Loucy (cell line): Measurements from ENCODE around the gene MRPS27.

Source experiments
- H2AFZ ChIP-seq: fragments of 200-600 bp; sonication (generic); 2 replicates; pipeline ENCODE4 v1.6.0; 2016; ENCODE audit warnings: antibody characterized with exemption, mild to moderate bottlenecking, low read length, moderate library complexity
- H3F3A ChIP-seq: fragments of 200-600 bp; 2 replicates; pipeline ENCODE4 v1.6.0; 2016; ENCODE audit warnings: antibody characterized with exemption, low read depth, mild to moderate bottlenecking
- H3K27me3 ChIP-seq: fragments of 200-600 bp; sonication (generic); 2 replicates; pipeline ENCODE4 v1.6.1; 2014; ENCODE audit warnings: low read length, mild to moderate bottlenecking; ENCODE audit not compliant: insufficient read depth, poor library complexity, severe bottlenecking
- H3K36me3 ChIP-seq: fragments of 200-600 bp; sonication (generic); 2 replicates; pipeline ENCODE4 v1.6.1; 2016; ENCODE audit warnings: low read length; ENCODE audit not compliant: insufficient read depth
- H3K4me1 ChIP-seq: fragments of 200-600 bp; sonication (generic); 2 replicates; pipeline ENCODE4 v1.5.1; 2014; ENCODE audit warnings: low read length, mild to moderate bottlenecking; ENCODE audit not compliant: insufficient read depth, poor library complexity, severe bottlenecking
- H3K4me2 ChIP-seq: fragments of 200-600 bp; sonication (generic); 2 replicates; pipeline ENCODE4 v1.6.0; 2014; ENCODE audit warnings: antibody characterized with exemption, low read length, low read depth, mild to moderate bottlenecking; ENCODE audit not compliant: poor library complexity, severe bottlenecking
- H3K4me3 ChIP-seq: fragments of 200-600 bp; sonication (generic); 2 replicates; pipeline ENCODE4 v1.5.1; 2014; ENCODE audit warnings: low read length, mild to moderate bottlenecking, mixed read lengths; ENCODE audit not compliant: poor library complexity, severe bottlenecking
- H3K79me2 ChIP-seq: fragments of 200-600 bp; sonication (generic); 2 replicates; pipeline ENCODE4 v1.6.1; 2014; ENCODE audit warnings: low read length; ENCODE audit not compliant: insufficient read depth
- H3K9ac ChIP-seq: fragments of 200-600 bp; sonication (generic); 2 replicates; pipeline ENCODE4 v1.6.0; 2014; ENCODE audit warnings: mild to moderate bottlenecking, low read depth, low read length, moderate library complexity; ENCODE audit not compliant: poor library complexity, severe bottlenecking
- H3K9me2 ChIP-seq: fragments of 200-600 bp; sonication (generic); replicated peaks from 2 replicates; pipeline ENCODE4 v1.6.1; 2016; ENCODE audit warnings: low read depth, low read length, mixed read lengths
- H3K9me3 ChIP-seq: fragments of 200-600 bp; sonication (generic); 2 replicates; pipeline ENCODE4 v1.6.1; 2014; ENCODE audit warnings: mild to moderate bottlenecking, antibody characterized with exemption, low read length, low read depth; ENCODE audit not compliant: insufficient read depth
- H4K20me1 ChIP-seq: fragments of 200-600 bp; sonication (generic); 2 replicates; pipeline ENCODE4 v1.6.0; 2014; ENCODE audit warnings: antibody characterized with exemption, low read length, mild to moderate bottlenecking; ENCODE audit not compliant: insufficient read depth, poor library complexity, severe bottlenecking
- CTCF ChIP-seq: fragments of 200-600 bp; sonication (generic); conservative IDR thresholded peaks from 2 replicates; pipeline ENCODE4 v1.5.1; 2014; ENCODE audit warnings: mild to moderate bottlenecking, antibody characterized with exemption, low read length
- EZH2phosphoT487 ChIP-seq: fragments of 200-600 bp; IDR thresholded peaks from 2 replicates; pipeline ENCODE4 v1.6.1; 2018; ENCODE audit warnings: antibody characterized with exemption, mild to moderate bottlenecking, moderate library complexity, borderline replicate concordance

MRPS27 gene

GRCh38 chr5:72252574-72253155, 67.4 kb downstream of the MRPS27 start:
- no peaks in the 10 kb centered on the region for H3F3A ChIP-seq
- no peak overlapping the region for H3K9ac ChIP-seq
- H4K20me1 ChIP-seq, result no peaks in the 10 kb centered on the region
- no peaks in the 10 kb centered on the region for H3K79me2 ChIP-seq
- no peaks in the 10 kb centered on the region for H3K4me1 ChIP-seq
- peaks cover 18% of the 10 kb centered on the region; the same call in 1 of the 2 replicates for H3K36me3 ChIP-seq
- H2AFZ ChIP-seq, result no peak overlapping the region
- H3K4me2 ChIP-seq, result no peak overlapping the region
- H3K9me2 ChIP-seq, result no peaks in the 10 kb centered on the region
- no peaks in the 10 kb centered on the region for H3K9me3 ChIP-seq
- no peak overlapping the region for H3K4me3 ChIP-seq
- TF ChIP-seq EZH2phosphoT487 (no peak), CTCF (no peak)
- no peaks in the 10 kb centered on the region for H3K27me3 ChIP-seq

- TF ChIP-seq CTCF (no peak), EZH2phosphoT487 (no peak)
- no peaks in the 10 kb centered on the region for H3F3A ChIP-seq
- H2AFZ ChIP-seq, result no peak overlapping the region
- H3K9me3 ChIP-seq, result no peaks in the 10 kb centered on the region
- 0 out of 2 replicates have a peak, but pooled peaks cover 4% of the 10 kb centered on the region for H3K79me2 ChIP-seq
- H3K36me3 ChIP-seq, result peaks cover 18% of the 10 kb centered on the region; the same call in 1 of the 2 replicates
- peaks cover 3% of the 10 kb centered on the region for H3K4me1 ChIP-seq
- H3K9ac ChIP-seq, result no peak overlapping the region
- H3K4me2 ChIP-seq, result no peak overlapping the region
- no peaks in the 10 kb centered on the region for H3K27me3 ChIP-seq
- no peaks in the 10 kb centered on the region for H4K20me1 ChIP-seq
- no peak overlapping the region for H3K4me3 ChIP-seq
- no peaks in the 10 kb centered on the region for H3K9me2 ChIP-seq
These were observed 68.0 kb downstream of the MRPS27 start for GRCh38 chr5:72252008-72252407.

DNA sequence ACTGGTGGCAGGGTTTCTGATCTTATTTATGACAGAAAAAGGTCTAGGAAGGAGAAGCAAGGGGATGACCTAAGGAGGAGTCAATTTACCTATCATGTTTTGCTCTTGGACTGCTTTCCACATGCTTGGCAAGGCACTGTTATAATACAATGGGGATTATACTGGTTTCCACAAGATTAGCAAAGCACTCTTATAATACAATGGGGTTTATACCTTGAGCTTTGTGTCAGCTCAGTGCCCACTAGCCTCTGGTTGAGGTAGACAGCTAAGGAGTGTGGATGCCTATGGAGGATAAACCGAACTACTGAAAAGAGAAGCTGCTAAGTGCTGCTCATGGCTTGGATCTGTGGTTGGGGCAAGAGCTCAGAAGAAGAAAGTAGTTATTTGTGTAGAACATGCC, 68.7 kb downstream of the MRPS27 start:
- H3K27me3 ChIP-seq, result no peaks in the 10 kb centered on the region
- TF ChIP-seq CTCF, result no peak
- TF ChIP-seq EZH2phosphoT487, result no peak
- no peak overlapping the region for H3K9ac ChIP-seq
- no peaks in the 10 kb centered on the region for H4K20me1 ChIP-seq
- H3K4me2 ChIP-seq, result no peak overlapping the region
- H3K9me3 ChIP-seq, result no peaks in the 10 kb centered on the region
- no peaks in the 10 kb centered on the region for H3F3A ChIP-seq
- 0 out of 2 replicates have a peak, but pooled peaks cover 5% of the 10 kb centered on the region for H3K79me2 ChIP-seq
- H3K9me2 ChIP-seq, result no peaks in the 10 kb centered on the region
- H3K4me1 ChIP-seq, result peaks cover 10% of the 10 kb centered on the region
- H3K36me3 ChIP-seq, result peaks cover 13% of the 10 kb centered on the region; the same call in 1 of the 2 replicates
- no peak overlapping the region for H3K4me3 ChIP-seq
- no peak overlapping the region for H2AFZ ChIP-seq
